ENCODE measurements around the gene POLD2. TPM values are rescaled to one million over a fixed set of nuclear protein-coding genes. Genes with fewer than 3 reads are reported as not detected.

The POLD2 gene
- total and polyA plus RNA-seq, 2 of the 8 experiments (the other 6 are each of a cell fraction or from before 2014, with no cell fraction given), result 148 to 214 TPM

GRCh38 chr7:44158873-44159631, 35.7 kb upstream of the POLD2 start (continued):
- no peak for TF ChIP-seq BCL11A (IDR thresholded peaks at IDR 0.05; ENCODE audit: low read depth in 2 of 2, low read length in 2 of 2)
- TF ChIP-seq TCF12 (IDR thresholded peaks at IDR 0.05; ENCODE audit: low read depth, low read length), result no peak
- TF ChIP-seq TAF7 (optimal IDR thresholded peaks at IDR 0.05; ENCODE audit: borderline replicate concordance, low read depth, low read length), result no peak
- TF ChIP-seq ZNF274 (IDR thresholded peaks at IDR 0.05; ENCODE audit: borderline replicate concordance, extremely low read depth, low read length), result no peak
- no peak for TF ChIP-seq CEBPB (IDR thresholded peaks at IDR 0.05; ENCODE audit: low read depth, low read length)
- TF ChIP-seq RNF2 (IDR thresholded peaks at IDR 0.05; ENCODE audit: borderline replicate concordance, low read depth, low read length, missing control alignments, poor library complexity, severe bottlenecking), result no peak
- no peak for TF ChIP-seq PHF8 (conservative IDR thresholded peaks at IDR 0.05; ENCODE audit: low read depth, low read length)
- TF ChIP-seq CTBP2 (IDR thresholded peaks at IDR 0.05; ENCODE audit: borderline replicate concordance, insufficient read depth, insufficient read length, low read length), result no peak
- no peak for TF ChIP-seq EGR1 (IDR thresholded peaks at IDR 0.05; ENCODE audit: borderline replicate concordance, low read depth, low read length)
- TF ChIP-seq, protein P1, sequence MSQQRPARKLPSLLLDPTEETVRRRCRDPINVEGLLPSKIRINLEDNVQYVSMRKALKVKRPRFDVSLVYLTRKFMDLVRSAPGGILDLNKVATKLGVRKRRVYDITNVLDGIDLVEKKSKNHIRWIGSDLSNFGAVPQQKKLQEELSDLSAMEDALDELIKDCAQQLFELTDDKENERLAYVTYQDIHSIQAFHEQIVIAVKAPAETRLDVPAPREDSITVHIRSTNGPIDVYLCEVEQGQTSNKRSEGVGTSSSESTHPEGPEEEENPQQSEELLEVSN (IDR thresholded peaks at IDR 0.05), result no peak
- no peak for TF ChIP-seq TAF1 (IDR thresholded peaks at IDR 0.05; ENCODE audit: low read depth, low read length)

All from H1 (cell line).